WTC11 (cell line): ENCODE data around the gene PUM1. TPM values are rescaled to one million over a fixed set of nuclear protein-coding genes. Genes with fewer than 3 reads are reported as not detected.

Experiments
- ATAC-seq: fragments of 200-7000 bp; cut with Tn5 transposase; 2 replicates; pipeline ENCODE4 v1.10.0; 2021; ENCODE audit warnings: mild to moderate bottlenecking, moderate library complexity
- CTCF ChIA-PET: fragments of 300-600 bp; sonication (Branson Sonifier 250); formaldehyde crosslinking; loops from one replicate; lab custom pipeline; 2021; ENCODE audit warnings: antibody characterized with exemption; lab: Charles Lee
- POLR2A ChIA-PET: fragments of 350-600 bp; sonication (Branson Sonifier 250); formaldehyde crosslinking; loops from one replicate; lab custom pipeline; 2021; ENCODE audit warnings: antibody characterized with exemption; lab: Charles Lee
- DNase-seq: peaks from one replicate; pipeline ENCODE4 v3.0.0; 2021; ENCODE audit warnings: low spot score
- H3K27ac Mint-ChIP-seq: 2 replicates; pipeline ENCODE4 v1.8.0; 2021; ENCODE audit warnings: mixed read lengths
- H3K27me3 Mint-ChIP-seq: 2 replicates; pipeline ENCODE4 v1.8.0; 2021; ENCODE audit warnings: low read depth, mild to moderate bottlenecking, moderate library complexity, mixed read lengths
- H3K36me3 Mint-ChIP-seq: 2 replicates; pipeline ENCODE4 v1.8.0; 2021; ENCODE audit warnings: mixed read lengths
- H3K4me1 Mint-ChIP-seq: 2 replicates; pipeline ENCODE4 v1.8.0; 2022; ENCODE audit warnings: mixed read lengths
- H3K4me3 Mint-ChIP-seq: 2 replicates; pipeline ENCODE4 v1.8.0; 2021; ENCODE audit warnings: mild to moderate bottlenecking, moderate library complexity, mixed read lengths
- H3K9me3 Mint-ChIP-seq: 2 replicates; pipeline ENCODE4 v1.8.0; 2021; ENCODE audit warnings: mixed read lengths
- ARID4B ChIP-seq: sonication (generic); formaldehyde crosslinking; IDR thresholded peaks from 2 replicates; pipeline ENCODE4 v1.8.0; 2023; ENCODE audit warnings: missing genetic modification reagents, mild to moderate bottlenecking, borderline replicate concordance
- ESRRA ChIP-seq: sonication (generic); formaldehyde crosslinking; IDR thresholded peaks from 2 replicates; pipeline ENCODE4 v1.8.1; 2022; ENCODE audit warnings: mild to moderate bottlenecking, missing genetic modification reagents, borderline replicate concordance
- FOXP1 ChIP-seq: sonication (generic); formaldehyde crosslinking; IDR thresholded peaks from 2 replicates; pipeline ENCODE4 v1.8.0; 2022; ENCODE audit warnings: missing genetic modification reagents, mild to moderate bottlenecking, moderate library complexity, borderline replicate concordance
- FOXP4 ChIP-seq: sonication (generic); formaldehyde crosslinking; IDR thresholded peaks from 2 replicates; pipeline ENCODE4 v1.8.0; 2022; ENCODE audit warnings: mild to moderate bottlenecking, missing genetic modification reagents
- SMAD3 ChIP-seq: sonication (generic); formaldehyde crosslinking; IDR thresholded peaks from 2 replicates; pipeline ENCODE4 v1.8.0; 2022; ENCODE audit warnings: missing genetic modification reagents, mild to moderate bottlenecking, borderline replicate concordance
- TEAD1 ChIP-seq: sonication (generic); formaldehyde crosslinking; IDR thresholded peaks from 2 replicates; pipeline ENCODE4 v1.8.0; 2022; ENCODE audit warnings: mild to moderate bottlenecking, missing genetic modification reagents
- ZBTB43 ChIP-seq: sonication (generic); formaldehyde crosslinking; IDR thresholded peaks from 2 replicates; pipeline ENCODE4 v1.8.1; 2023; ENCODE audit warnings: mild to moderate bottlenecking, missing genetic modification reagents
- ZNF396 ChIP-seq: fragments of 250-450 bp; sonication (Bioruptor Pico); IDR thresholded peaks from 2 replicates; pipeline ENCODE4 v1.8.0; 2021; ENCODE audit warnings: mild to moderate bottlenecking, moderate library complexity, borderline replicate concordance
- ZNF423 ChIP-seq: fragments of 250-450 bp; sonication (Bioruptor Pico); IDR thresholded peaks from 2 replicates; pipeline ENCODE4 v2.1.2; 2022; ENCODE audit warnings: mild to moderate bottlenecking, moderate library complexity
- ZNF671 ChIP-seq: fragments of 250-450 bp; sonication (Bioruptor Pico); IDR thresholded peaks from 2 replicates; pipeline ENCODE4 v1.8.0; 2021; ENCODE audit warnings: mild to moderate bottlenecking
- total RNA-seq: library from RNA; stranded (reverse); gene quantifications from 3 replicates; pipeline ENCODE4 v1.2.3, GENCODE V29; 2021
- TF ChIP-seq, protein P1 (sequence below): sonication (generic); formaldehyde crosslinking; IDR thresholded peaks from 2 replicates; pipeline ENCODE4 v1.8.0; 2022; ENCODE audit warnings: missing genetic modification reagents
- TF ChIP-seq, protein P2 (sequence below): fragments of 250-450 bp; sonication (Bioruptor Pico); IDR thresholded peaks from 2 replicates; pipeline ENCODE4 v1.9.0; 2021; ENCODE audit warnings: mild to moderate bottlenecking

The PUM1 gene
- total RNA-seq, 1 experiment from 2014 or later, result 147 TPM

DNA sequence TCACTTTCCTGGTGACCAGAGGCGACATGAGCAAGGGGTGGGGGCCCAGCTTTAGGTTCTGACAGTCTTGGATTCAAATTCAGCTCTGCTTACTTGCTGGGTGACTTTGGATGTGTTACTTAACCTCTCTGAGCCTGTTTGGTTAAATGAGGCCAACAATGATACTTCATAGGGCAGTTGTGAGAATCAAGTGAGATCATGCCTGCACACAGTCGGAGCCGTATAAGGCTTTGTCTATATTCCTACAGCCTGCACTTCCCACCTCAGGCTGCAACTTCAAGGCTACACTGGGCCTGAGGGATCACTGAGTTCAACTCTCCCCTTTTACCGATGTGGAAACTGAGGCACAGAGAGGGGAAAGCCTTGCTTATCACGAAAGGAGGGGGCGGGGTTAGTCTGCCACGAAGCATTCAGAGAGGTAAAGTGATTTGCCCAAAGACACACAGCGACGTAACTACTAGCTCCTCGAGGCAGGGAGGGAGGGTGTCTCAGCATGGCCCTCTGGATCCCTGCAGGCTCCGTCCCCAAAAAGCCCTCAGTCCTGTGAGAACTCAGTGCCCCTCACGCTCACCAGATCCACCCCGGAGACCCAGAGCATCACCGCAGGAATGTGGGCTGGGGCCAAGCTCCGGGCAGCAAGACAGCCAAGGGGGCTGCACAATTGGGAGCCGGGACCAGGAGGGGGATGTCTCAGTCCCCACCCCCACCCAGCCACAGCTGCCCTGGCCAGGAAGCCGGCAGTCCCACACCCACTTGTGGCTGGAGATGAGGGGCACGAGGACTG, 181.9 kb downstream of the PUM1 start:
- no peak for DNase-seq
- no peak for ATAC-seq
- TF ChIP-seq ZBTB43, result no peak
- TF ChIP-seq SMAD3, result no peak
- no peak for TF ChIP-seq ESRRA (CRISPR knock-in tag)
- no peak for TF ChIP-seq FOXP4 (CRISPR knock-in tag)
- no peak for TF ChIP-seq ARID4B (CRISPR knock-in tag)
- TF ChIP-seq FOXP1, result no peak
- TF ChIP-seq, protein P1, sequence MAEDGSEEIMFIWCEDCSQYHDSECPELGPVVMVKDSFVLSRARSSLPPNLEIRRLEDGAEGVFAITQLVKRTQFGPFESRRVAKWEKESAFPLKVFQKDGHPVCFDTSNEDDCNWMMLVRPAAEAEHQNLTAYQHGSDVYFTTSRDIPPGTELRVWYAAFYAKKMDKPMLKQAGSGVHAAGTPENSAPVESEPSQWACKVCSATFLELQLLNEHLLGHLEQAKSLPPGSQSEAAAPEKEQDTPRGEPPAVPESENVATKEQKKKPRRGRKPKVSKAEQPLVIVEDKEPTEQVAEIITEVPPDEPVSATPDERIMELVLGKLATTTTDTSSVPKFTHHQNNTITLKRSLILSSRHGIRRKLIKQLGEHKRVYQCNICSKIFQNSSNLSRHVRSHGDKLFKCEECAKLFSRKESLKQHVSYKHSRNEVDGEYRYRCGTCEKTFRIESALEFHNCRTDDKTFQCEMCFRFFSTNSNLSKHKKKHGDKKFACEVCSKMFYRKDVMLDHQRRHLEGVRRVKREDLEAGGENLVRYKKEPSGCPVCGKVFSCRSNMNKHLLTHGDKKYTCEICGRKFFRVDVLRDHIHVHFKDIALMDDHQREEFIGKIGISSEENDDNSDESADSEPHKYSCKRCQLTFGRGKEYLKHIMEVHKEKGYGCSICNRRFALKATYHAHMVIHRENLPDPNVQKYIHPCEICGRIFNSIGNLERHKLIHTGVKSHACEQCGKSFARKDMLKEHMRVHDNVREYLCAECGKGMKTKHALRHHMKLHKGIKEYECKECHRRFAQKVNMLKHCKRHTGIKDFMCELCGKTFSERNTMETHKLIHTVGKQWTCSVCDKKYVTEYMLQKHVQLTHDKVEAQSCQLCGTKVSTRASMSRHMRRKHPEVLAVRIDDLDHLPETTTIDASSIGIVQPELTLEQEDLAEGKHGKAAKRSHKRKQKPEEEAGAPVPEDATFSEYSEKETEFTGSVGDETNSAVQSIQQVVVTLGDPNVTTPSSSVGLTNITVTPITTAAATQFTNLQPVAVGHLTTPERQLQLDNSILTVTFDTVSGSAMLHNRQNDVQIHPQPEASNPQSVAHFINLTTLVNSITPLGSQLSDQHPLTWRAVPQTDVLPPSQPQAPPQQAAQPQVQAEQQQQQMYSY (CRISPR knock-in tag), result no peak
- TF ChIP-seq ZNF671, result no peak
- no peak for TF ChIP-seq ZNF423
- no peak for TF ChIP-seq TEAD1 (CRISPR knock-in tag)
- TF ChIP-seq, protein P2, sequence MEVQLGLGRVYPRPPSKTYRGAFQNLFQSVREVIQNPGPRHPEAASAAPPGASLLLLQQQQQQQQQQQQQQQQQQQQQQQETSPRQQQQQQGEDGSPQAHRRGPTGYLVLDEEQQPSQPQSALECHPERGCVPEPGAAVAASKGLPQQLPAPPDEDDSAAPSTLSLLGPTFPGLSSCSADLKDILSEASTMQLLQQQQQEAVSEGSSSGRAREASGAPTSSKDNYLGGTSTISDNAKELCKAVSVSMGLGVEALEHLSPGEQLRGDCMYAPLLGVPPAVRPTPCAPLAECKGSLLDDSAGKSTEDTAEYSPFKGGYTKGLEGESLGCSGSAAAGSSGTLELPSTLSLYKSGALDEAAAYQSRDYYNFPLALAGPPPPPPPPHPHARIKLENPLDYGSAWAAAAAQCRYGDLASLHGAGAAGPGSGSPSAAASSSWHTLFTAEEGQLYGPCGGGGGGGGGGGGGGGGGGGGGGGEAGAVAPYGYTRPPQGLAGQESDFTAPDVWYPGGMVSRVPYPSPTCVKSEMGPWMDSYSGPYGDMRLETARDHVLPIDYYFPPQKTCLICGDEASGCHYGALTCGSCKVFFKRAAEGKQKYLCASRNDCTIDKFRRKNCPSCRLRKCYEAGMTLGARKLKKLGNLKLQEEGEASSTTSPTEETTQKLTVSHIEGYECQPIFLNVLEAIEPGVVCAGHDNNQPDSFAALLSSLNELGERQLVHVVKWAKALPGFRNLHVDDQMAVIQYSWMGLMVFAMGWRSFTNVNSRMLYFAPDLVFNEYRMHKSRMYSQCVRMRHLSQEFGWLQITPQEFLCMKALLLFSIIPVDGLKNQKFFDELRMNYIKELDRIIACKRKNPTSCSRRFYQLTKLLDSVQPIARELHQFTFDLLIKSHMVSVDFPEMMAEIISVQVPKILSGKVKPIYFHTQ (CRISPR knock-in tag), result no peak
- TF ChIP-seq ZNF396 (CRISPR knock-in tag), result no peak
- no peaks in the 10 kb centered on the region for H3K36me3 Mint-ChIP-seq
- no peaks in the 10 kb centered on the region for H3K9me3 Mint-ChIP-seq
- no peaks in the 10 kb centered on the region for H3K27me3 Mint-ChIP-seq
- H3K4me1 Mint-ChIP-seq, result peaks cover 45% of the 10 kb centered on the region
- POLR2A ChIA-PET, result no interaction called here
- no peak overlapping the region for H3K27ac Mint-ChIP-seq
- no peak overlapping the region for H3K4me3 Mint-ChIP-seq
- CTCF ChIA-PET, result interaction anchor here (0.7 to 1.4 kb wide), 4 partner anchors 27 to 82 kb away, joined by 3 to 4 read pairs (median 3); no protein-coding TSS in a partner anchor
